GM06990 (cell line): ENCODE data around the gene SLC2A5.

Experiments
- DNase-seq: peaks from one replicate; pipeline ENCODE4 v3.0.0-alpha.2; 2011; ENCODE audit not compliant: insufficient read length; ENCODE audit errors: extremely low read depth
- H3K27me3 ChIP-seq: replicated peaks from 2 replicates; pipeline ENCODE4 v1.6.0; 2011; ENCODE audit warnings: low read length; ENCODE audit not compliant: control insufficient read depth, insufficient read depth
- H3K36me3 ChIP-seq: 2 replicates; pipeline ENCODE4 v1.5.1; 2011; ENCODE audit warnings: low read length; ENCODE audit not compliant: control insufficient read depth, insufficient read depth
- H3K4me3 ChIP-seq: replicated peaks from 2 replicates; pipeline ENCODE4 v1.5.1; 2011; ENCODE audit warnings: low read depth, mild to moderate bottlenecking, control low read depth, low read length
- CTCF ChIP-seq: IDR thresholded peaks from 2 replicates; pipeline ENCODE4 v1.5.1; 2011; ENCODE audit warnings: low read length, control low read depth, mild to moderate bottlenecking, inconsistent platforms; ENCODE audit not compliant: insufficient read depth, poor library complexity, severe bottlenecking

SLC2A5 gene

GRCh38 chr1:9111957-9112356 lies 42.5 kb upstream of the SLC2A5 start:
- no peak for DNase-seq
- Histone ChIP-seq H3K27me3 (no peaks in the 10 kb centered on the region), H3K36me3 (no peaks in the 10 kb centered on the region; the same call in 1 of the 2 replicates), H3K4me3 (no peak overlapping the region)
- TF ChIP-seq CTCF = no peak

- no peaks in the 10 kb centered on the region for H3K27me3 ChIP-seq
- no peak overlapping the region for H3K4me3 ChIP-seq
- H3K36me3 ChIP-seq = no peaks in the 10 kb centered on the region; the same call in 1 of the 2 replicates
- DNase-seq = no peak
- TF ChIP-seq CTCF = no peak
Measured at GRCh38 chr1:9111357-9111691, 41.9 kb upstream of the SLC2A5 start.

GRCh38 chr1:9110669-9111356 lies 41.4 kb upstream of the SLC2A5 start:
- Histone ChIP-seq H3K4me3 (no peak overlapping the region), H3K36me3 (no peaks in the 10 kb centered on the region; the same call in 1 of the 2 replicates), H3K27me3 (no peaks in the 10 kb centered on the region)
- peak; percentile 94 for TF ChIP-seq CTCF
- peak; percentile 63 for DNase-seq

GRCh38 chr1:9108056-9108665 lies 38.7 kb upstream of the SLC2A5 start:
- Histone ChIP-seq H3K36me3 (no peaks in the 10 kb centered on the region; the same call in 1 of the 2 replicates), H3K4me3 (no peak overlapping the region), H3K27me3 (no peaks in the 10 kb centered on the region)
- TF ChIP-seq CTCF = no peak
- DNase-seq = no peak

- H3K36me3 ChIP-seq = no peaks in the 10 kb centered on the region; the same call in 1 of the 2 replicates
- DNase-seq = no peak
- no peak for TF ChIP-seq CTCF
- H3K4me3 ChIP-seq = no peak overlapping the region
- H3K27me3 ChIP-seq = no peaks in the 10 kb centered on the region
Measured at GRCh38 chr1:9107136-9107535, 37.7 kb upstream of the SLC2A5 start.
